HUES48 (cell line): ENCODE results near the gene CCDC146.
"Not testable (repeated sequence)": the region's sequence is repeated elsewhere in the genome, so short reads cannot be mapped to it uniquely, and the experiment has no call there.

Experiments used
- H3K27ac ChIP-seq: one replicate; pipeline ENCODE4 v1.7.0; 2013; ENCODE audit warnings: low read depth, low read length, inconsistent platforms
- H3K27me3 ChIP-seq: 2 replicates; pipeline ENCODE4 v1.6.1; 2013; ENCODE audit warnings: mild to moderate bottlenecking, low read length; ENCODE audit not compliant: control insufficient read depth, insufficient read depth
- H3K36me3 ChIP-seq: 2 replicates; pipeline ENCODE4 v1.6.1; 2013; ENCODE audit warnings: low read length; ENCODE audit not compliant: control insufficient read depth, insufficient read depth
- H3K4me1 ChIP-seq: 2 replicates; pipeline ENCODE4 v1.6.1; 2013; ENCODE audit warnings: mild to moderate bottlenecking, low read length; ENCODE audit not compliant: control insufficient read depth, insufficient read depth
- H3K4me3 ChIP-seq: 2 replicates; pipeline ENCODE4 v1.5.1; 2013; ENCODE audit warnings: mild to moderate bottlenecking, low read depth, low read length
- H3K9ac ChIP-seq: 2 replicates; pipeline ENCODE4 v1.6.1; 2013; ENCODE audit warnings: mild to moderate bottlenecking, low read depth, low read length, moderate library complexity
- H3K9me3 ChIP-seq: 2 replicates; pipeline ENCODE4 v1.6.1; 2013; ENCODE audit warnings: low read length; ENCODE audit not compliant: control insufficient read depth, insufficient read depth

Gene CCDC146

GRCh38 chr7:77330169-77330882 lies 207.9 kb downstream of the CCDC146 start:
- no peak overlapping the region for H3K4me3 ChIP-seq
- H3K36me3 ChIP-seq = no peaks in the 10 kb centered on the region
- peaks cover 10% of the 10 kb centered on the region; the same call in 1 of the 2 replicates for H3K4me1 ChIP-seq
- H3K9me3 ChIP-seq = no peaks in the 10 kb centered on the region
- no peak overlapping the region for H3K9ac ChIP-seq
- no peak overlapping the region for H3K27ac ChIP-seq
- H3K27me3 ChIP-seq = no peaks in the 10 kb centered on the region

GRCh38 chr7:77331938-77332695 lies 209.7 kb downstream of the CCDC146 start:
- no peak overlapping the region for H3K27ac ChIP-seq
- no peaks in the 10 kb centered on the region for H3K36me3 ChIP-seq
- peaks cover 7% of the 10 kb centered on the region; the same call in 1 of the 2 replicates for H3K4me1 ChIP-seq
- no peaks in the 10 kb centered on the region for H3K9me3 ChIP-seq
- H3K9ac ChIP-seq = no peak overlapping the region
- H3K4me3 ChIP-seq = no peak overlapping the region
- H3K27me3 ChIP-seq = no peaks in the 10 kb centered on the region

GRCh38 chr7:77334039-77334438 lies 211.6 kb downstream of the CCDC146 start:
- H3K27me3 ChIP-seq, H3K4me1 ChIP-seq, H3K4me3 ChIP-seq, H3K9me3 ChIP-seq, H3K9ac ChIP-seq, H3K27ac ChIP-seq, H3K36me3 ChIP-seq: not testable (repeated sequence)

- H3K4me3 ChIP-seq = no peak overlapping the region
- no peak overlapping the region for H3K27ac ChIP-seq
- H3K9me3 ChIP-seq = no peaks in the 10 kb centered on the region
- no peaks in the 10 kb centered on the region for H3K27me3 ChIP-seq
- H3K4me1 ChIP-seq = no peaks in the 10 kb centered on the region
- H3K36me3 ChIP-seq = no peaks in the 10 kb centered on the region
- H3K9ac ChIP-seq = no peak overlapping the region
Measured at GRCh38 chr7:77335581-77335980, 213.2 kb downstream of the CCDC146 start.

- H3K27ac ChIP-seq = no peak overlapping the region
- no peaks in the 10 kb centered on the region for H3K4me1 ChIP-seq
- no peaks in the 10 kb centered on the region for H3K27me3 ChIP-seq
- no peak overlapping the region for H3K4me3 ChIP-seq
- no peak overlapping the region for H3K9ac ChIP-seq
- no peaks in the 10 kb centered on the region for H3K9me3 ChIP-seq
- no peaks in the 10 kb centered on the region for H3K36me3 ChIP-seq
Measured at GRCh38 chr7:77337456-77337990, 215.1 kb downstream of the CCDC146 start.

- Histone ChIP-seq H3K36me3 (no peaks in the 10 kb centered on the region), H3K9ac (no peak overlapping the region), H3K27ac (no peak overlapping the region), H3K4me1 (no peaks in the 10 kb centered on the region), H3K9me3 (no peaks in the 10 kb centered on the region), H3K27me3 (no peaks in the 10 kb centered on the region), H3K4me3 (no peak overlapping the region)
Measured at GRCh38 chr7:77338260-77338659, 215.8 kb downstream of the CCDC146 start.

GRCh38 chr7:77338883-77339629 lies 216.6 kb downstream of the CCDC146 start:
- Histone ChIP-seq H3K27me3 (no peaks in the 10 kb centered on the region), H3K36me3 (no peaks in the 10 kb centered on the region), H3K4me3 (no peak overlapping the region), H3K9me3 (no peaks in the 10 kb centered on the region), H3K27ac (no peak overlapping the region), H3K4me1 (no peaks in the 10 kb centered on the region), H3K9ac (no peak overlapping the region)

GRCh38 chr7:77339726-77340125 lies 217.3 kb downstream of the CCDC146 start:
- Histone ChIP-seq H3K27me3 (no peaks in the 10 kb centered on the region), H3K4me3 (no peak overlapping the region), H3K27ac (no peak overlapping the region), H3K36me3 (no peaks in the 10 kb centered on the region), H3K9ac (no peak overlapping the region), H3K9me3 (no peaks in the 10 kb centered on the region), H3K4me1 (no peaks in the 10 kb centered on the region)
